Kidney epithelial cell (primary cell): Measurements from ENCODE around the gene DBNDD1. TPM values are rescaled to one million over a fixed set of nuclear protein-coding genes. Genes with fewer than 3 reads are reported as not detected.
A peak's percentile ranks its signal among the peaks of the same experiment; 100 is the strongest.

Experiments
- DNase-seq: peaks from one replicate; pipeline ENCODE4 v3.0.0-alpha.2; 2010; ENCODE audit warnings: low read depth
- H3K27me3 ChIP-seq: 2 replicates; pipeline ENCODE4 v1.6.0; 2011; ENCODE audit warnings: low read length; ENCODE audit not compliant: control insufficient read depth, insufficient read depth
- H3K36me3 ChIP-seq: 2 replicates; pipeline ENCODE4 v1.5.1; 2011; ENCODE audit warnings: low read length; ENCODE audit not compliant: control insufficient read depth, insufficient read depth
- H3K4me3 ChIP-seq: 2 replicates; pipeline ENCODE4 v1.5.1; 2011; ENCODE audit warnings: low read depth, mild to moderate bottlenecking, control low read depth, low read length
- CTCF ChIP-seq: IDR thresholded peaks from 2 replicates; pipeline ENCODE4 v1.5.1; 2011; ENCODE audit warnings: mild to moderate bottlenecking, moderate library complexity, low read length, control low read depth, inconsistent platforms; ENCODE audit not compliant: insufficient read depth, poor library complexity, severe bottlenecking
- total RNA-seq: library from RNA; depleted of rRNA; stranded (reverse); fragments of >200 nt; gene quantifications from 2 replicates; pipeline ENCODE4 v1.2.3, GENCODE V29; 2015

DBNDD1 gene
- total RNA-seq, 1 donor from 2014 or later = 27.2 TPM

- TF ChIP-seq CTCF = no peak
- H3K27me3 ChIP-seq = no peaks in the 10 kb centered on the region
Observed at GRCh38 chr16:90027611-90028010, 8.4 kb upstream of the DBNDD1 start.

GRCh38 chr16:90026135-90026534 lies 6.9 kb upstream of the DBNDD1 start:
- H3K36me3 ChIP-seq = no peaks in the 10 kb centered on the region

More at GRCh38 chr16:90027611-90028010, 8.4 kb upstream of the DBNDD1 start:
- no peak overlapping the region for H3K4me3 ChIP-seq
- no peak for DNase-seq
- H3K36me3 ChIP-seq = peaks cover 3% of the 10 kb centered on the region

GRCh38 chr16:90023078-90023447 lies 3.8 kb upstream of the DBNDD1 start:
- H3K36me3 ChIP-seq = no peaks in the 10 kb centered on the region
- no peak for DNase-seq
- H3K27me3 ChIP-seq = no peaks in the 10 kb centered on the region
- TF ChIP-seq CTCF = no peak
- H3K4me3 ChIP-seq = peak overlapping the region; percentile 55

More at GRCh38 chr16:90026135-90026534, 6.9 kb upstream of the DBNDD1 start:
- no peak overlapping the region for H3K4me3 ChIP-seq
- H3K27me3 ChIP-seq = no peaks in the 10 kb centered on the region
- no peak for TF ChIP-seq CTCF
- DNase-seq = no peak

GRCh38 chr16:90022209-90023077 lies 3.2 kb upstream of the DBNDD1 start:
- Histone ChIP-seq H3K27me3 (no peaks in the 10 kb centered on the region), H3K4me3 (peak overlapping the region; percentile 55), H3K36me3 (no peaks in the 10 kb centered on the region)
- peak; percentile 55 for DNase-seq
- no peak for TF ChIP-seq CTCF

GRCh38 chr16:90020838-90021382 lies 1.7 kb upstream of the DBNDD1 start:
- H3K27me3 ChIP-seq = no peaks in the 10 kb centered on the region
- no peak for DNase-seq
- no peak for TF ChIP-seq CTCF
- no peaks in the 10 kb centered on the region for H3K36me3 ChIP-seq
- no peak overlapping the region for H3K4me3 ChIP-seq

- no peak for TF ChIP-seq CTCF
- no peak for DNase-seq
Observed at GRCh38 chr16:90020260-90020837, 1.1 kb upstream of the DBNDD1 start.

More at GRCh38 chr16:90020260-90020837, 1.1 kb upstream of the DBNDD1 start:
- H3K27me3 ChIP-seq = no peaks in the 10 kb centered on the region
- H3K36me3 ChIP-seq = no peaks in the 10 kb centered on the region
- H3K4me3 ChIP-seq = peak overlapping the region; percentile 64
